Hindlimb muscle (tissue), 1 donor: ENCODE data around the gene CHI3L2. TPM values are rescaled to one million over a fixed set of nuclear protein-coding genes. Genes with fewer than 3 reads are reported as not detected.
A peak's percentile ranks its signal among the peaks of the same experiment; 100 is the strongest.

Experiments used
- DNase-seq: peaks from one replicate; pipeline ENCODE4 v3.0.0-alpha.2; 2013
- polyA plus RNA-seq: library from polyadenylated mRNA; unstranded; fragments of 120-200 nt; gene quantifications from one replicate; pipeline ENCODE4 v1.2.1, GENCODE V29; 2013; ENCODE audit not compliant: insufficient read length

CHI3L2 gene
- polyA plus RNA-seq = not detected

GRCh38 chr1:111227434-111227833 lies at the start of gene CHI3L2:
Gene CHI3L2 (plus strand): TSS chr1:111227713. CDS start chr1:111227730, 17 bp downstream.
- no peak for DNase-seq

- no peak for DNase-seq
Observed at GRCh38 chr1:111179968-111180533, 47.5 kb upstream of the CHI3L2 start.

- no peak for DNase-seq
Observed at GRCh38 chr1:111182052-111182451, 45.5 kb upstream of the CHI3L2 start.

GRCh38 chr1:111183308-111184069 lies 44.0 kb upstream of the CHI3L2 start:
- DNase-seq = no peak

- DNase-seq = no peak
Observed at GRCh38 chr1:111184663-111185062, 42.9 kb upstream of the CHI3L2 start.

GRCh38 chr1:111190931-111191451 lies 36.5 kb upstream of the CHI3L2 start:
- no peak for DNase-seq

GRCh38 chr1:111191496-111191895 lies 36.0 kb upstream of the CHI3L2 start:
- DNase-seq = no peak

GRCh38 chr1:111192074-111192473 lies 35.4 kb upstream of the CHI3L2 start:
- no peak for DNase-seq

- no peak for DNase-seq
Observed at GRCh38 chr1:111192658-111193519, 34.6 kb upstream of the CHI3L2 start.

GRCh38 chr1:111193712-111194480 lies 33.6 kb upstream of the CHI3L2 start:
- no peak for DNase-seq

- no peak for DNase-seq
Observed at GRCh38 chr1:111195002-111195684, 32.4 kb upstream of the CHI3L2 start.

GRCh38 chr1:111196213-111196612 lies 31.3 kb upstream of the CHI3L2 start:
- DNase-seq = no peak

GRCh38 chr1:111197598-111198284 lies 29.8 kb upstream of the CHI3L2 start:
- no peak for DNase-seq

GRCh38 chr1:111198836-111199235 lies 28.7 kb upstream of the CHI3L2 start:
- DNase-seq = no peak

- DNase-seq = no peak
Observed at GRCh38 chr1:111199329-111199728, 28.2 kb upstream of the CHI3L2 start.

GRCh38 chr1:111199881-111200801 lies 27.4 kb upstream of the CHI3L2 start, which contains the start of gene DENND2D:
Gene DENND2D (minus strand): TSS chr1:111200646. CDS start chr1:111200459, 187 bp downstream.
- DNase-seq = peak; percentile 25

- DNase-seq = no peak
Observed at GRCh38 chr1:111200802-111201161, 26.7 kb upstream of the CHI3L2 start.

- no peak for DNase-seq
Observed at GRCh38 chr1:111201275-111202090, 26.0 kb upstream of the CHI3L2 start.

- DNase-seq = no peak
Observed at GRCh38 chr1:111202366-111202706, 25.2 kb upstream of the CHI3L2 start.
